Measurements from ENCODE around the gene HSPA1B.
"Not testable (repeated sequence)": the region's sequence is repeated elsewhere in the genome, so short reads cannot be mapped to it uniquely, and the experiment has no call there.

HSPA1B gene

GRCh38 chr6:31827286-31828079 lies at the start of gene HSPA1B:
TSS of gene HSPA1B (plus strand) at chr6:31827738. CDS start at chr6:31827951, 213 bp downstream.
- DNase-seq (ENCODE audit: low read depth): peak; percentile 78

DNA sequence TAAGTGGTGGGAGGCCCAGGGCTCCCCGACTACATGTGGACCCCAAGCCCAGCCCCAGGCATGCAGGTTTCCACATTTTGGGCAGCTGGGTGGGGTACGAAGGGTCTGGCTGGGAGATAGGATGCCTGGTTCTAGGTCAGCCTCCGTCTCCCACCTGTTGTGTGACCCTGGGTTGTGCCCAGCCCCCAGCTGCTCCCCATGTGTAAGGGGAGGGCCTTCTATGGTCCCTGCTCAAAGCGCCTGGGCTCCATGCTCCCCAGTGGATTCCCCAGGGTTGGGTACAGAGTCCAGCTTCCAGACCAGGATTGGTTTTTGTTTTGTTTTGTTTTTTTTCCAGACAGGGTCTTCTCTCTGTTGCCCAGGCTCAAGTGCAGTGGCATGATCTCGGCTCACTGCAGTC lies 49.3 kb upstream of the HSPA1B start:
- no peak for DNase-seq (ENCODE audit: low read depth)

DNA sequence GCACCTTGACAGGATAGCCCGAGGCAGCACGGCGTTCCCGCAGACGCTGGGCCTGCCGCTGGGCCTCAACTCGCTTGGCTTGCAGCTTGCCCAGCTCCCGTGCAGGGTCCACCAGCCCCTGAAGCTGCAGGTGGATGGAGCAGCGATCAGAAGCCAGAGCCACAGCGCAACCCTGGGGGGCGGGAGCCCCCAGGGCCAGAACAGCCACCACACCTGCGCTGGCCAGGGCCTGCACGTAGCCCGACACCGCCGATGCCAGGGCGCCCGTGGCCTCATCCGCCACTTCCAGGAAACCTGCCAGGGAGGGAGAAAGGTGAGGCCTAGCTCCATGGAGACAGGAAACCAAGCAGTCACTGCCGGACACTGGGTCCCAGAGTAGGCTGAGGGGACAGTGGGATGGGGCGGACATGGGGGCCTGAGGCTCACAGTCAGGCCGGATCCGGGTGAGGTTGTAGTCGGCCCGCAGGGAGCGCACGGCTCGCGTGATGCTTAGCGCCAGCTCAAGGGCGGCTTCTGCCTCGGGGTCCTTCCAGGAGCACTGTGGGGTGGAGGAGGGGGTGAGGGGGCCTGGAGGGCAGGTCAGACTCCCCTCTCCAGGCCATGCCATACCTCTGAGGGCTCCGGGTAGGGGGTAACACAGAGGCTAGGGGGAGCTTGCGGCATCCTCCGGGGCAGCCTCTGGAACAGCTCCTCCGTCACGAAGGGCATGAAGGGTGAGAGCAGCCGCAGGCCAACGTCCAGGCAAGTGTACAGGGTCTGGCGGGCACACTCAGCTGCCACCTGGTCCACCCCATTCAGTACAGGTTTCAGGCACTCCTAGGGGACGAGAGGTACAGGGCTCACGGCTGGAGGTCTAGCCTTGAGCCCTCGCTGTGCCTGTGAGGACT lies 48.3 kb upstream of the HSPA1B start:
- DNase-seq (ENCODE audit: low read depth): no peak

- DNase-seq (ENCODE audit: low read depth): no peak
These were observed 47.6 kb upstream of the HSPA1B start for GRCh38 chr6:31779908-31780307.

DNA sequence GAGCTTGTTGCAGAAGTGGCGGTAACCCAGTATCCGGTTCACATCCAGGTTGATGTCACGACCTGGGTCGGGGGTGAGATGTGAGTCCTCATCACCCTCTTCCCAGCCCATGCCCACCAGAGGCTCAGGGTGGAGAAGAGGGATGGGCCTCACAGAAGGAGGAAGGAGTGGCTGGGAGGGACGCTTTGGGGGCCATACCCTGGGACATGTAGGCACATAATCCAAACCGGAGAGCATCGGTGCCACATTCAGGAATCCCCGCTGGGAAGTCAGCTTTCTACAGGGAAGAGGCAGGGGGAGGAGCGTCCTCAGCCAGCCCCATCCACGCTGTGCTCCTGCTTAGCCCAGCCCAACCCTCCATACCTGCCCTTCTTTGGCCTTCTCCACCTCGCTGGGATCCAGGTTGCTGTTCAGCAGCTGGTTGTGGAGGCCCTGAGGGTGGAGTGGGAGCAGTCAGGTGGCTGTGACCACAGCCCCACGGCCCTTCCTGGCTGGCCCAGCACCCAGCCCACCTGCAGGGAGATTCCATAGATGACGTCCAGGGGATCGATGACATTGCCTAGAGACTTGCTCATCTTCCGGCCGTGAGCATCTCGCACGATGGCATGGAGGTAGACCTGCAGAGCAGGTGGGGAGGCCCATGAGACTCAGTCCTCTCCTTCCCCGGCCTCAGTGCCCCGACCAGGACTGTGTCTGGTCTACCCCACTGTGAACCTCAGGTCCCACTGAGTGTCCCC lies 46.9 kb upstream of the HSPA1B start:
- no peak for DNase-seq (ENCODE audit: low read depth)

- no peak for DNase-seq (ENCODE audit: low read depth)
These were observed 46.1 kb upstream of the HSPA1B start for GRCh38 chr6:31781244-31782125.

GRCh38 chr6:31782126-31782855 lies 45.2 kb upstream of the HSPA1B start:
- no peak for DNase-seq (ENCODE audit: low read depth)

- no peak for DNase-seq (ENCODE audit: low read depth)
These were observed 43.2 kb upstream of the HSPA1B start for GRCh38 chr6:31784098-31784925.

GRCh38 chr6:31785475-31785874 lies 42.1 kb upstream of the HSPA1B start:
- DNase-seq (ENCODE audit: low read depth): no peak

- no peak for DNase-seq (ENCODE audit: low read depth)
These were observed 36.0 kb upstream of the HSPA1B start for GRCh38 chr6:31791324-31792089.

DNA sequence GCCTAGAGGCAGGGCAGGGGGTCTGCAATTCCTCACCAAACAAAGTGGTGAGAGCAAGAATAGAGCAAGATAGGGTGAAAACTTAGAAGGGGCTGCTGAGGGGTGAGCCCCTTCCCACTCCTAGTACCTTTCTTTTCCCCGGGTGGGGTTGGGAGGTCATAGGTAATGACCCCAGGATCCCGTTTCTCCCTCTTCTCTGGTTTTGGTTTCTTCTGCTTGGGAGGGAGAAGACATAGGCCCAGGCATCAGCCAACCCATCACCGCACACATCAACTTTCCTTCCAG lies 35.5 kb upstream of the HSPA1B start:
- no peak for DNase-seq (ENCODE audit: low read depth)

DNA sequence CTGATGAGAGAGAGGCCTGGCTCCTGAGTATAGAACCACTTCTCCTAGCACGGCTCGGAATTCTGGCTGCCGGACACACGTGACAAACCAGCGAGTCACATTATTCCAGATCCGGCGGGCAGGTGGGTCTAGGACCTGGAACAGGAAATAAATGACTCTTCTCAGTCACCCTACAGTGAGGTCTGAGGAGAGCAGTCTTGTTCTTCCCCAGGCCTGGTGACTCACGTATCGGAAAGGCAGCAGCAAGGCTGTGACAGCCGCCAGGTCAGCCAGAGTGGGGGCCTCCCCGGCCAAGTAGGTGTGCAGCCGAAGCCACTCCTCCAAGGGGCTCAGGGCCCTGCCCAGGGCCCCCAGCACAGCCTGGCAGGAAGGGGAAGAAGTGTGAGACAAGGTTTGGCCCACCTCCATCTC lies 34.8 kb upstream of the HSPA1B start:
- no peak for DNase-seq (ENCODE audit: low read depth)

DNA sequence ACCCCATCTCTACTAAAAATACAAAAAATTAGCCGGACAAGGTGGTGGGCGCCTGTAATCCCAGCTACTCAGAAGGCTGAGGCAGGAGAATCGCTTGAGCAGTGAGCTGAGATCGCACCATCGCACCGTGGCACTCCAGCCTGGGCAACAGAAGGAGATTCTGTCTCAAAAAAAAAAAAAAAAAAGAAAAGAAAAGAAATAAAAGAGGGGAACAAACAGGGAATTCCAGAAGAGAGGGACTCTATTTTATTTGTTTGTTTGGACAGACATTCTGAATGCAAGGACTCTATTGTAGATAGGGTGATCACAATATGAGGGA lies 33.7 kb upstream of the HSPA1B start:
- DNase-seq (ENCODE audit: low read depth): not testable (repeated sequence)

GRCh38 chr6:31794294-31794865 lies 33.2 kb upstream of the HSPA1B start:
- DNase-seq (ENCODE audit: low read depth): no peak

GRCh38 chr6:31794866-31795615 lies 32.5 kb upstream of the HSPA1B start:
- DNase-seq (ENCODE audit: low read depth): no peak

- peak; percentile 74 for DNase-seq (ENCODE audit: low read depth)
These were observed 31.8 kb upstream of the HSPA1B start, which contains the start of gene VARS1 for GRCh38 chr6:31795616-31796298. TSS of gene VARS1 (minus strand) at chr6:31795752. CDS start at chr6:31795217, 535 bp downstream.

DNA sequence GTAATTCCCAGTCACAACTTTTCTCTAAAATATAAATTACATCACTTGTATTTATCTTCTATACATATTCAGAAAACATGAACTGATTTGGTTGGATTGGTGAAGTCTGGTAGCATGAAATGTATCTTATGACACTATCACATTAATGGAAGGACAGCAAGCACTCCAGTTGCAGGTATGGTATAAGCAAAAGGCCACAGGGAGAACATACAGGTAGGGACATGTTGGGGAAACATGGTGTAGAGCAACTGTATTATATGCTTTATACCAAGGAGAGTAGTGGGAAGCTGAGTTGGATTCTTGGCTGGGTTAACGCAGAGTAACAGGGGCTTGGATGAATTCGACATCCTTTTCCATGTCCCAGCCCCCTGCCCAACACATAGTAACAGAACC lies 30.5 kb upstream of the HSPA1B start:
- no peak for DNase-seq (ENCODE audit: low read depth)

GRCh38 chr6:31797588-31797987 lies 29.9 kb upstream of the HSPA1B start:
- DNase-seq (ENCODE audit: low read depth): peak; percentile 23

All from activated T-cell treated with anti-CD3 and anti-CD28 coated beads for 1 hour (primary cell).